GM12872 (cell line): ENCODE measurements around the gene INTS1.

Experiments used
- CTCF ChIP-seq: IDR thresholded peaks from 3 replicates; pipeline ENCODE4 v1.5.1; 2011; ENCODE audit warnings: low read depth, mild to moderate bottlenecking, low read length, moderate library complexity; ENCODE audit not compliant: insufficient read depth

INTS1 gene

GRCh38 chr7:1536743-1537534, 32.8 kb upstream of the INTS1 start:
- no peak for TF ChIP-seq CTCF

GRCh38 chr7:1536455-1536742, 32.2 kb upstream of the INTS1 start:
- TF ChIP-seq CTCF: no peak

GRCh38 chr7:1535701-1536454, 31.7 kb upstream of the INTS1 start:
- no peak for TF ChIP-seq CTCF

- TF ChIP-seq CTCF: no peak
These were observed 30.9 kb upstream of the INTS1 start for GRCh38 chr7:1535100-1535458.

- TF ChIP-seq CTCF: no peak
These were observed 30.3 kb upstream of the INTS1 start for GRCh38 chr7:1534330-1535099.

GRCh38 chr7:1533547-1534329, 29.5 kb upstream of the INTS1 start:
- TF ChIP-seq CTCF: no peak

GRCh38 chr7:1533255-1533546, 29.0 kb upstream of the INTS1 start:
- TF ChIP-seq CTCF: no peak
